Chondrocyte (in vitro differentiated cells): Measurements from ENCODE around the gene TNPO3. TPM values are rescaled to one million over a fixed set of nuclear protein-coding genes. Genes with fewer than 3 reads are reported as not detected.
A peak's percentile ranks its signal among the peaks of the same experiment; 100 is the strongest.
"Not testable (repeated sequence)": the region's sequence is repeated elsewhere in the genome, so short reads cannot be mapped to it uniquely, and the experiment has no call there.

Experiments used
- DNase-seq: peaks from one replicate; pipeline ENCODE4 v3.0.0; 2021; ENCODE audit warnings: mixed read lengths, low spot score
- H3K27ac Mint-ChIP-seq: one replicate; pipeline ENCODE4 v1.8.0; 2021; ENCODE audit warnings: mild to moderate bottlenecking, moderate library complexity, mixed read lengths; ENCODE audit not compliant: unreplicated experiment
- H3K27me3 Mint-ChIP-seq: 2 replicates; pipeline ENCODE4 v1.8.0; 2021; ENCODE audit warnings: low read depth, mixed read lengths
- H3K36me3 Mint-ChIP-seq: 2 replicates; pipeline ENCODE4 v1.8.0; 2021; ENCODE audit warnings: low read depth, mixed read lengths
- H3K4me1 Mint-ChIP-seq: 2 replicates; pipeline ENCODE4 v1.8.0; 2021; ENCODE audit warnings: low read depth, mild to moderate bottlenecking, mixed read lengths
- H3K4me3 Mint-ChIP-seq: one replicate; pipeline ENCODE4 v1.8.0; 2021; ENCODE audit warnings: mild to moderate bottlenecking, moderate library complexity, mixed read lengths; ENCODE audit not compliant: unreplicated experiment
- H3K9me3 Mint-ChIP-seq: 2 replicates; pipeline ENCODE4 v1.8.0; 2021; ENCODE audit warnings: low read depth, mixed read lengths
- total RNA-seq: library from RNA; stranded (reverse); gene quantifications from 3 replicates; pipeline ENCODE4 v1.2.1, GENCODE V29; 2021
- TF ChIP-seq, protein P1 (sequence below): fragments of 200-600 bp; sonication (generic); IDR thresholded peaks from 2 replicates; pipeline ENCODE4 v1.5.0; 2021; ENCODE audit warnings: antibody characterized with exemption, mild to moderate bottlenecking, moderate library complexity

TNPO3 gene
- total RNA-seq, 1 donor from 2014 or later: 44.0 TPM

GRCh38 chr7:129069021-129069420, 14.1 kb upstream of the TNPO3 start:
- H3K9me3 Mint-ChIP-seq: no peaks in the 10 kb centered on the region
- peaks cover 22% of the 10 kb centered on the region for H3K4me1 Mint-ChIP-seq
- H3K27ac Mint-ChIP-seq: no peak overlapping the region
- TF ChIP-seq, protein P1, sequence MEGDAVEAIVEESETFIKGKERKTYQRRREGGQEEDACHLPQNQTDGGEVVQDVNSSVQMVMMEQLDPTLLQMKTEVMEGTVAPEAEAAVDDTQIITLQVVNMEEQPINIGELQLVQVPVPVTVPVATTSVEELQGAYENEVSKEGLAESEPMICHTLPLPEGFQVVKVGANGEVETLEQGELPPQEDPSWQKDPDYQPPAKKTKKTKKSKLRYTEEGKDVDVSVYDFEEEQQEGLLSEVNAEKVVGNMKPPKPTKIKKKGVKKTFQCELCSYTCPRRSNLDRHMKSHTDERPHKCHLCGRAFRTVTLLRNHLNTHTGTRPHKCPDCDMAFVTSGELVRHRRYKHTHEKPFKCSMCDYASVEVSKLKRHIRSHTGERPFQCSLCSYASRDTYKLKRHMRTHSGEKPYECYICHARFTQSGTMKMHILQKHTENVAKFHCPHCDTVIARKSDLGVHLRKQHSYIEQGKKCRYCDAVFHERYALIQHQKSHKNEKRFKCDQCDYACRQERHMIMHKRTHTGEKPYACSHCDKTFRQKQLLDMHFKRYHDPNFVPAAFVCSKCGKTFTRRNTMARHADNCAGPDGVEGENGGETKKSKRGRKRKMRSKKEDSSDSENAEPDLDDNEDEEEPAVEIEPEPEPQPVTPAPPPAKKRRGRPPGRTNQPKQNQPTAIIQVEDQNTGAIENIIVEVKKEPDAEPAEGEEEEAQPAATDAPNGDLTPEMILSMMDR: no peak
- H3K36me3 Mint-ChIP-seq: no peaks in the 10 kb centered on the region
- peaks cover 6% of the 10 kb centered on the region for H3K27me3 Mint-ChIP-seq
- DNase-seq: no peak
- no peak overlapping the region for H3K4me3 Mint-ChIP-seq

DNA sequence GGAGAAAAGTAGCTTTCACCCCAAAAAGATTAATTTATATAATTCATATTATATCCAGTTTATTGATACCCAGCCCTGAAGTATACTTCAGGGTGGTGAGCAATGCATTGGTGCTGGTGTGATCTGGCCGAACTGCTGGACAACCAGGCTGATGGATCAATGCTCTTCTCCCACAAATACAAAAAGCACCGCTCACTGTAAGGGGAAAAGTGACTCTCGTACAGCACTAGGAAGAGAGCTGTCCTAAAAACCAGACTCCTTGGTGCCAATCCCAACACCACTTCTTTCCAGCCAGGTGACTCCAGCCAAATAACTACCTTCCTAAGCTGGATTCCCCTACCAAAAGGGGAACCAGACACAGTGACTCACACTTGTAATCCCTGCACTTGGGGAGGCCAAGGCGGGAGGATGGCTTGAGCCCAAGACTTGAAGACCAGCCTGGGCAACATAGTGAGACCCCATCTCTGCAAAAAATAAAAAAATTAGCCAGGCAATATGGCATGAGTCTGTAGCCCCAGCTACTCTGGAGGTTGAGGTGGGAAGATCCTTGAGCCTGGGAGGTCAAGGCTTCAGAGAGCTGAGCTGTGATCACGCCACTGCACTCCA, 13.1 kb upstream of the TNPO3 start:
- no peaks in the 10 kb centered on the region for H3K9me3 Mint-ChIP-seq
- H3K27me3 Mint-ChIP-seq: peaks cover 4% of the 10 kb centered on the region
- H3K27ac Mint-ChIP-seq: no peak overlapping the region

GRCh38 chr7:129067132-129067561, 12.2 kb upstream of the TNPO3 start:
- H3K27me3 Mint-ChIP-seq, H3K36me3 Mint-ChIP-seq, DNase-seq, H3K4me3 Mint-ChIP-seq, H3K9me3 Mint-ChIP-seq: not testable (repeated sequence)
- H3K4me1 Mint-ChIP-seq: peaks cover 22% of the 10 kb centered on the region
- H3K27ac Mint-ChIP-seq: peak overlapping the region; percentile 76

More for the DNA sequence above, 13.1 kb upstream of the TNPO3 start:
- DNase-seq: no peak
- no peak overlapping the region for H3K4me3 Mint-ChIP-seq
- TF ChIP-seq, protein P1: no peak
- H3K36me3 Mint-ChIP-seq: no peaks in the 10 kb centered on the region
- H3K4me1 Mint-ChIP-seq: peaks cover 22% of the 10 kb centered on the region

DNA sequence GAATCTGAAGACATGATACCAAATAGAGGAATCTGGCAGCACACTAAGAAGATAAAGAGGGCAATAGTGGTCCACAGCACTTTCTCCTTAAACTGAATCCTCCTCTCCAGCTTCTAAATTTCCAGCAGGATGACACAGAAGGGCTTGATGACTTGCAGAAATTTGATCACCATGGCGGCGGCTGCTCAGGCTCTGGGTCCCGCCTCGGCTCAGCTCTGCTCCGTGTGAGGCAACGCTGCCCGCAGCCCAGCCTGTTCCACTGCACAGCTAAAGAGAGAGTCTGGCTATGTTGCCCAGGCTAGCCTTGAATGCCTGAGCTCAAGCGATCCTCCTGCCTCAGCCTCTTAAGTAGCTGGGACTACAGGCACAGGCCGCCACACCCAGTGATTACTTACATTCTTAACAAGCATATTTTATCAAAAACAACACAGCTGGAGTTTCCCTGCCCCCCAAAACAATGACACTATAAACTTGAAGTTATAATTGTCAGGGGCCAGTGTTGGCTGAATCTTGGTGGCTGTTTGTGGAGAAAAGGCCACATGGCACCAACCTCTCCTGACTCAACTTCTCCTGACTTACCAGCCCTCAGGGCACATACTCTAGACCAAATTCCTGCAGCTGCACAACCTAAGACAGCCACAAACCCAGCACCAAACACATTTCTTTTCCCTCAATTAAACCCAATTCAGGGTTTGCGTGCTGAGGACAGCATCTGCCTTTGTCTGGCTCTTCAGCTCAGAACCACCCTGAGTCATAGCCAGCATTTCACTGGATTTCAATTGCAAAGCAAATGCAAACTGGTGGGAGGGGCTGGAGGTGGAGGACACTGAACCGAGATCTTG, 11.6 kb upstream of the TNPO3 start:
- DNase-seq: no peak

GRCh38 chr7:129055861-129056464, 1.1 kb upstream of the TNPO3 start:
- Mint-ChIP-seq H3K4me3 (peak overlapping the region; percentile 86), H3K27me3 (peaks cover 18% of the 10 kb centered on the region), H3K4me1 (peaks cover 26% of the 10 kb centered on the region), H3K9me3 (no peaks in the 10 kb centered on the region), H3K27ac (no peak overlapping the region), H3K36me3 (peaks cover 1% of the 10 kb centered on the region)
- TF ChIP-seq, protein P1: no peak
- DNase-seq: no peak

More for the DNA sequence above, 11.6 kb upstream of the TNPO3 start:
- H3K4me3 Mint-ChIP-seq: no peak overlapping the region
- H3K27ac Mint-ChIP-seq: peak overlapping the region; percentile 76
- no peaks in the 10 kb centered on the region for H3K9me3 Mint-ChIP-seq
- peaks cover 22% of the 10 kb centered on the region for H3K4me1 Mint-ChIP-seq
- TF ChIP-seq, protein P1: no peak
- no peaks in the 10 kb centered on the region for H3K36me3 Mint-ChIP-seq
- H3K27me3 Mint-ChIP-seq: peaks cover 6% of the 10 kb centered on the region
